ENCODE measurements around the gene KCNJ14.
"Not testable (repeated sequence)": the region's sequence is repeated elsewhere in the genome, so short reads cannot be mapped to it uniquely, and the experiment has no call there.

KCNJ14 gene

DNA sequence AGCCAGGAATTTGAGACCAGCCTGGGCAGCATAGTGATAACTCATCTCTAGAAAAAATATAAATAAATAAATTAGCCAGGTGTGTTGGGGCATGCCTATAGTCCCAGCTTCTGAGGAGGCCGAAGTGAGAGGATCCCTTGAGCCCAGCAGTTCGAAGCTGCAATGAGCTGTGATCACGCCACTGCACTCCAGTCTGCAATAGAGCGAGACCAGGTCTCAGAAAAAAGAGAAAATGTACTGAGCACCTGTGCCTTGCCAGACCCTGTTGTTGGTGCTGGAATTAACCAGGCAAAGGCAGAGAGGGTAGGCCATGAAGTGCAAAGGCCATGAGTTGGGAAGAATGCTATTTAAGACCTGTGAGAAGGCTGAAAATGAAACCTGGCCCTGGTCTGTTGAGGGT lies 16.5 kb downstream of the KCNJ14 start:
- no peak for DNase-seq (ENCODE audit: low read depth)

DNA sequence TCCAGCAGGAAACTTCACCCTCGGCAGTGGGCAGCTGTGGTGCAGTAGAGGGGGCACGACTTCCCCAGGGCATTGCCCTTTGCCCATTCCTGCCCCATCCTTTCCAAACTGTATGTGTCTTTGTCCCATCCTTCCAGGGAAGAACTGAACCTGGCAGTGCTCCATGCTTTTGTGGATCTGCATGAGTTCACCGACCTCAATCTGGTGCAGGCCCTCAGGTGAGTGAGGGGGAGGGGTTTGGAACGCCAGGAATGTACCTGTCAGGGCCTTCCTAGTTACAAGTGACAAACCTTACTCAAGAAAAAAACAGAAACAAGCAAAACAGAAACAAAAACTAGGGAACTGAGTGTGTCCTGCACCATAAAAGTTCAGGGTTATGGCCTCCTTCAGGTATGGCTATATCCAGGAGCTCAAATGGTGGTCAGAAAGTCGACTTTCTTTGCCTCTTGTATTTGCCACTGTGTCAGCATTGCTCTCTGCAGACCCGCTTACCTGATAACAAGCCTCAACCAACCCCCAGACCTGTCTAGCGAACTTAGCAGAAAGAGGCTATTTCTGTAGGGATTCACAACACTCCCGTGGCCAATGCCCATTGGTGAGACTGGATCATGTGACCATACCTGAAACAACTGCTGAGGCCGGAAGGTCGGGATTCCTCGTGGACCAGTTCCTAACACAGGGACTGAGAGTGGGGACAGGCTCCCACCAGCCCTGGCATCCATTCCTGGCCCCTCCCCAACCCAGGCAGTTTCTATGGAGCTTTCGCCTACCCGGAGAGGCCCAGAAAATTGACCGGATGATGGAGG lies 18.0 kb downstream of the KCNJ14 start:
- DNase-seq (ENCODE audit: low read depth), result no peak

DNA sequence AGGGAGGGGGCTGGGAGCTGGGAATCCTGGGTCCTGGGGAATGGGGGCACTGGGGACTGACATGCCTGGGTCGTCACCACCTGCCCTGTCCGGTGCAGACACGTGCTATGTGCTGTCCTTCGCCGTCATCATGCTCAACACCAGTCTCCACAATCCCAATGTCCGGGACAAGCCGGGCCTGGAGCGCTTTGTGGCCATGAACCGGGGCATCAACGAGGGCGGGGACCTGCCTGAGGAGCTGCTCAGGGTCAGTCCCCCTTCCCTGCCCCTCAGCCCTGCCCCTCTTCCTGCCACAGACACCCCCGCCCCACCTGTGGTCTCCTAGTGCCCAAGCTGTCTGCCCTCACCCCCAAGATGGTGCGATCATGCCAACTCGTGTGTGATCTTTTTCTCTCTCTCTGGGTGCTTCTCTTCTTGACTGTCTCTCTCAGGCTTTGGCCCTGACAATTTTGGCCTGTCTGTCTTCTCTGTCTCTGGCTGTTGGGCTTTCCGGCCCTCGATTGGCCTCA lies 18.8 kb downstream of the KCNJ14 start:
- no peak for DNase-seq (ENCODE audit: low read depth)

DNA sequence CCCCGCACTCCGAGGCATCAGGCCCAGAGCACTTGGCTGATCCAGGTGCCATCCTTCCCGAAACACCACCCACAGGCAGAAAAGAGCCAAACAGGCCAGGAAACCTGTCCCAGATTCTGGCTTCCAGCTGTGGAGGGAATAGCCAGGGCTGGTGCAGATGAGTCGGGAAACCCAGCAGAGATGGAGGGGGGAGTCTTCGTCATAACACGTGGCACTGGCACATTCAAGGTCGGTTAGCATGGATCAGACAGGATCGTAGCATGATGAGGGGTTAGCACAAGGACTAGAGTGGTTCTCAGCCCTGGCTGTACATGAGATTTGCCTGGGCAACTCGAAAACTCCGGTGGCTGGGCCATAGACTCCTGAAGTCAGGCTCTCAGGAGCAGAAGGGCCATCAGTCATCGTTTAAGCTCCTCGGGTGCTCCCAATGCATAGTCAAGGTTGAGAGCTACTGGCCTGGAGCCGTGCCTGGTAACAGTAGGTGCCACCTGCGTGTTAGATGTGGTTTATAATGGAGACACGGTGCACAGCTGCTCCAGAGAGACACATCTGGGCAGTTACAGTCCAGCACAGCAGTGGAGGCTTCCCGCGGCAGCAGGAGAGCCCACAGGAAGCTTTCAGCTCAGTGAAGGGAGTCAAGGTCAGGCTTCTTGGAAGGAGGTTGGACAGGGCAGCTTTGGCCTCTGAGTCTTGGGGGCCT lies 20.1 kb downstream of the KCNJ14 start:
- DNase-seq (ENCODE audit: low read depth), result no peak

DNA sequence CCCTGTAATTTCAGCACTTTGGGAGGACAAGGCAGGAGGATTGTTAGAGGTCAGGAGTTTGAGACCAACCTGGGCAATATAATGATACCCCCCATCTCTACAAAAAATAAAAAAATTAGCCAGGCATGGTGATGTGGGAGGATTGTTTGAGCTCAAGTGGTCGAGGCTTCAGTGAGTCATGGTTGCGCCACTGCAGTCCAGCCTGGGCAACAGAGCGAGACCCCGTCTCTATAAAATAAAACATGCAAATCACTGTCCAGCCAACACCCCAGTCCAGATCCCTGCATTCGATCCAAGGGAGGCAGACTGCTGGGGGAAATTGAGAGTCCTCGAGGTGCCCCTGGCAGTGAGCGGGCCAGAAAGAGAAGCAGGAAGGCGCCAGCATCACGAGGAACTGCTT lies 20.8 kb downstream of the KCNJ14 start:
- no peak for DNase-seq (ENCODE audit: low read depth)

DNA sequence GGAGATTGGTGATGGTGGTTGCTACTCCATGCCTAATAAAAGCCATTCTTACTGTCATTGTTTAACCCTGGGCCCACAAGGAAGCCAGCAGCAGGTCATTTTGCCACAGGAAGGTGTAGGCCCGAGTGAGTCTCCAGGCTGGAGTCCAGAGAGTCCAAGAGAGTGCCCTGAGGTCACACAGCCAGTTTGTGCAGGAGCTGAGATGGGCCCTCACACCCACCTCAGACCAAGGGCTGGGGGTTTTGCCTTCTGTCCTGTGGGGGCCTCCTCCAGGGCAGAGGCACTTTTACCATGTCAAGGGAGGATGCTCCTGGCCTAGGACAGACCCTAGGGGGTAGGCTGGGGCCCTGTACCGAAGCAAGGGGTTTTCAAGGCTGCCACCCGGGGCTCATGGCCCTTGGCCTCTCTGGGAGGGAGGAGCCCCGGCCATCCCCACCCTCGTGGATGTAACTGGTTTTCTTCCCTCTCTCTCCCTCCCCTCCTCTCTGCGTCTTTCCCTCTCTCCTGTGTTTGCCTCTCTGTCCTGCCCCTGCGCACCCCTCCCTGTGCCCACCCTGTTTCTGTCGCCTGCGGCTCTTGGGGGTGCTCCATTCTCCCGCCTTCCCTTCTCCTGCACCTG lies 21.8 kb downstream of the KCNJ14 start:
- no peak for DNase-seq (ENCODE audit: low read depth)

DNA sequence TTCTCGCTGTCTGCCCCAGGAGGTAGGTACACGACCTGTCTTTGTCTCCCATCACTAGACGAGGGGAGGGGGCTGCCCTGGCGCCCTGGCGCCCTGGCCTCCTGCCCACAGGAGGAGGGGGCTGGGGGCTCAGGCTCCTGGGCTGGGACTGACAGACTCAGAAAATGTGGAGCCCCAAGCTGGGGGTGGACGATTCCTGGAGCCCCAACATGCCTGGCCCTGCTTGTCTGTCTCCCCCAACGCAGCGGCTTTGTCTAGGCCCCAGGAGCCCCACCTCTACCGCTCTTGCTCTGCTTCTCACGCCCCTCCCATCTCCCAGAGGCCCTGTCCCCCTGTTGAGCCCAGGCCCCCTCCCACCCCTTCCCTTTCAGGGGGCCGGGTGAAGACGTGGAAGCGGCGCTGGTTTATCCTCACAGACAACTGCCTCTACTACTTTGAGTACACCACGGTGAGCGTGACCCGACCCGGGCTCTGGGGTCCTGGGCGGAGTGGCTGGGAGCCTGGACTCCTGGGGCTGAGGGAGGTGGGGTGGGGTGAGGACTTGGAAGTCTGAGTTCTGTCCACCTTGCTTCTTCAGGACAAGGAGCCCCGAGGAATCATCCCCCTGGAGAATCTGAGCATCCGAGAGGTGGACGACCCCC lies 22.4 kb downstream of the KCNJ14 start:
- DNase-seq (ENCODE audit: low read depth), result no peak

DNA sequence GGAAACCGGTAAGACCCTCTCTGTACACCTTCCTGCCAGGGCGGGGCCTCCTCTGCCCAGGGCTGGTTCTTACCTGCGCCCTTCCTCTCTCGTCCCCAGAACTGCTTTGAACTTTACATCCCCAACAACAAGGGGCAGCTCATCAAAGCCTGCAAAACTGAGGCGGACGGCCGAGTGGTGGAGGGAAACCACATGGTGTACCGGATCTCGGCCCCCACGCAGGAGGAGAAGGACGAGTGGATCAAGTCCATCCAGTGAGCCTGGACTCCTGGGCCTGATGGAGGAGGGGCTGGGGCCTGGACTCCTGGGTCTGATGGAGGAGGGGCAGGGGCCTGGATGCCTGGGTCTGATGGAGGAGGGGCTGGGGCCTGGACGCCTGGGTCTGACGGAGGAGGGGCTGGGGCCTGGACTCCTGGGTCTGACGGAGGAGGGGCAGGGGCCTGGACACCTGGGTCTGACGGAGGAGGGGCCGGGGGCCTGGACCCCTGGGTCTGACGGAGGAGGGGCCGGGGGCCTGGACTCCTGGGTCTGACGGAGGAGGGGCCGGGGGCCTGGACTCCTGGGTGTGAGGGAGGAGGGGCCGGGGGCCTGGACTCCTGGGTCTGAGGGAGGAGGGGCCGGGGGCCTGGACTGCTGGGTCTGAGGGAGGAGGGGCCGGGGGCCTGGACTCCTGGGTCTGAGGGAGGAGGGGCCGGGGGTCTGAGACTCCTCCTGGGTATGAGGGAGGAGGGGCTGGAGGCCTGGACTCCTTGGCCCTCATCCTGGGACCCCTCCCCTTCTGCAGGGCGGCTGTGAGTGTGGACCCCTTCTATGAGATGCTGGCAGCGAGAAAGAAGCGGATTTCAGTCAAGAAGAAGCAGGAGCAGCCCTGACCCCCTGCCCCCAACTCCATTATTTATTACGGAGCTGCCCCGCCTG lies 23.2 kb downstream of the KCNJ14 start:
- DNase-seq (ENCODE audit: low read depth), result no peak

DNA sequence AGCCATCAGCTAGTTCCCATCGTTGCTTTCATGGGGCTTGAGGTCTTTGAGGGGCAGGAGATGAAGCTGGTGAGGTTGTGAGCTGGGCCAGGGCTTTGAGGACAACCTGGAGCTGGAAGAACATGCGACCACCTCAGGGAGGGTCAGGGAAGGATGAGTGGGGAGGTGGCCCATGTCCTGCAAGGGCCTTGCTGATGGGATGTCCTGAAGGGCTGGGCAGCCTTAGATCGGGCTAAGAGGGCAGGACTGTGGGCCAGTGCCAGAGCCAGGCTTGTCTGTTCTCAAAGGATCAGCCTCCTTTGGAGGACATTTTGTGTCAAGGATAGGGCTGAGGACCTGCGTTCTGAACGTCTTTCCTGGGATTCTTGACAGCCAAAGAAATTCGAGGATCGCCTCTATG lies 24.3 kb downstream of the KCNJ14 start:
- DNase-seq (ENCODE audit: low read depth), result no peak

DNA sequence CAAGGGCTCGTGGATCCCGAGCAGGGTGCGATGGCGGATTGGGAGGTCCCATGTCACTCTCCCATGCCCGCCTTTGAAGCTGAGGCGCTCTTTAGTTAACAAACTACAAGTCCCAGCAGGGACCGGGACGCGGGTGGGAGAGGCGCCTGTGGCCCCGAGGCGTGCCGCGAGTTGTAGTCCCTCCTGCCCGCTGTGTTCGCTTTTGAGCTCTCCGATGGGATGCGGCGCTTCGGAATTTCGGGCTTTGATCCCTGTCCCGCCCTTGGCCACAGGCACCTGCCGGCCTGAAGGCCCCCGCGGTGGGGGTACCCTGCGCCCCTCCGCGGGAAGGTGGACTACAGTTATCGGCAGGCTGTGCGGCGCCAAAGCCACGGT lies 24.8 kb downstream of the KCNJ14 start:
- DNase-seq (ENCODE audit: low read depth), result peak; percentile 35

DNA sequence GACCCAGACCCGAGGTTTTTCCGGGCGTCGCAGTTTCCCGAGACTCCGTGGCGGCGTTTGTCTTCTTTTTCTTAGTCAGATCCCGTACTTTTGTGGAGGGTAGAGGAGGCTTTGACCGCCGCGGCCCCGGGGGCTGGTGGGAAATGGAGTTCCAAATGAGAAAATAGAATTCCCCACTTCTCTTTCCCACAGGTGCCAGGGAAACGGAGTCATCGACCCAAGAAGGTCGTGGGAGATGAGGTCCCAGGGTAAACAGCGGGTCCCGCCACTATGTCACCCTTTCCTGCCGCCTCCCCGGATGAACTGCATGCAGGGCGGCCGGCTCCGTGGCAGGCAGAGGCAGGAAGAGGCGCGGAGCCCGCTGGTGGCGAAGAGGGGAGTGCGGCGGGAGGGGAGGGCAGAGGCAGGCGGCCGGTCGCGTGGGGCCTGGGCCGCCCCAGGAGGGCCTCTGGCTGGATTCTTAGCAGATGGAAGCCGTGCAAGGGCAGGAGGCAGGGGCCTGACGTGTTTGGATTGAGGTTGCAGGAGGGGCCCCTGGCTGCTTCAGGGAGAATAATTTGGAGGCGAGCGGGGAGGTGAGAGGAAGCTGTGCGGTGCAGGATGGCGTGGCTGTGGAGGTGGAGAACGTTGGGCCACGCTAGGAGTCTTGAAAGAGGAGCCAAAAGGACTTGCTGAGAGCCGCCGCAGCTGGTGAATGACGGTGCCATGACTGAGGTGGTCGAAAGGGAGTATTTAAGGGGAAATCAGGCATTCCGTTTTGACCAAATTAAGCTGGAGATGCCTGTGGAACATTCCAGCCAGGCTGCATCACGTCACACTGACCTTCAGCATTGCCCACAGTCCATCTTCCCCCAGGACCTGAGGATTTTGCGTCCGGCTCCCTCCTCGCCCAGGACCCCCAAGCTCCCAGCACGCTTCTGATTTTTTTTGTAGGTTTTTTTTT lies 25.5 kb downstream of the KCNJ14 start:
- peak; percentile 51 for DNase-seq (ENCODE audit: low read depth)

DNA sequence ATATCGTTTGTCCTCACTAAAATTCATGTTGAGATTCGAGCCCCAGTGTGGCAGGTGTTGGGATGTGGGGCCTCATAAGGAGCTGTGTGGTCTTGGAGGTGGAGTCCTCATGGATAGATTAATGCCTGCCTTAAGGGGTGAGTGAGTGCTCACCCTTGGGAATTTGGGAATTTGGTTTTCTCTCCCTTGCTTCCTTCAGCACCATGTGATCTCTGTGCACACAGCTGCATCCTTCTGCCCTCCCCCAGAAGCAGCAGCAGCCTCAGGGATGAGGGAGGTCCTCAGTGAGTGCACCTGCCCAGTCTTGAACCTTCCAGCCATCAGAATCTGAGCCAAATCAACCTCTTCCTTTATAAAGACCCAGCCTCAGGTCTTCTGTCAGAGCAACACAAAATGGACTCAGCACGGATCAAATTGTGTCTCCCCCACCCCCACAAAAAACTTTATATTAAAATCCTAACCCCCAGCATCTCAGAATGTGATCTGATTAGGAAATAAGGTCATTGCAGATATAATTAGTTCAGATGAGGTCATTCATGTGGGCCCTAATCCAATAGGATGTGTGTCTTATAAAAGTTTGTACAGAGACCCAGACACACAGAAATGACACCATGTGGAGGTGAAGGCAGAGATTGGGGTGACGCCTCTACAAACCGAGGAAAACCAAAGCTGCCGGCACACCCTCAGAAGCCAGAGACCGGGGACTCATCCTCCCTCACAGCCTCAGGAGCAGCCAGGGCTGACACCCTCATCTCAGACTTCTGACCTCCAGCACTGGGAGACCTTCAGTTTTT lies 26.7 kb downstream of the KCNJ14 start:
- no peak for DNase-seq (ENCODE audit: low read depth)

DNA sequence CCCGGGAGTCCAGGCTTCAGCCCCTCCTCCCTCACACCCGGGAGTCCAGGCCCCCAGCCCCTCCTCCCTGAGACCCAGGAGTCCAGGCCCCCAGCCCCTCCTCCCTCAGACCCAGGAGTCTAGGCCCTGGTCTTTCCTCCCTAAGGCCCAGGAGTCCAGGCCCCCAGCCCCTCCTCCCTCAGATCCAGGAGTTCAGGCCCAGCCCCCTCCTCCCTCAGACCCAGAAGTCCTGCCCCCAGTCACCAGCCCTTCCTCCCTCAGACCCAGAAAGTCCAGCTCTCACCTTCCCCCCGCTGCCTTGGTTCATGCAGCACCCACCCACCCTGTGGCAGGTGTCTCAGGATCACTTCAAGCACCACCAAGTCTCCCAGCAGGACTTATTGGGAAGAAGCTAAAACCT lies 27.9 kb downstream of the KCNJ14 start:
- no peak for DNase-seq (ENCODE audit: low read depth)

DNA sequence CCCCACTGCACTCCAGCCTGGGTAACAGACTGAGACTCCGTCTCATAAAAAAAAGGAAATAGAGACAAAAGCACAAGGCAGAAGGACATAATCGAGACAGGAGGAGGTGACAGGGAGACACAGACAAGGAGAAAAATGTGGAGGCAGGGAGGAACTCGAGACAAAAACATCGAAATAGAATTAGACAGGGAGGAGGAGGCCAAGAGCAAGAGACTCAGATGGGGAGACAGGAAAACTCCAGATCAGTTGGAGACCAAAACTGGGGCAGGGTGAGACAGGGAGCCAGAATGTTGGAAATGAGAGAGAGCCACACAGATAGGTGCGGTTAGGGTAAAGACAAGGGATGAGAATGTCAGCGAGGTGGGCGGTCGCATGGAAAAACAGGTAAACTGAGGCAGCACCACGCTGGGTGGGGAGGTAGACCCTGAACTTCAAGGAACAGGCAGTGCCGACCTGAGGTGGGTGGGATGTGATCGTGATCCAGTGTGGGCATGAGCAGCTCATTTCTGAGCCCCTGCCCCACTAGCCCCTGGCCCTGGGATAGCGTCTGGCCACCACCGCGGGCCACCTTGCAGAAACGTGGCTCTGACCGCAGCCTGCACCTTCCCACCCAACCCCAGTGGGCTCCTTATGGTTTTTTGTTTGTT lies 29.0 kb downstream of the KCNJ14 start:
- DNase-seq (ENCODE audit: low read depth), result no peak

DNA sequence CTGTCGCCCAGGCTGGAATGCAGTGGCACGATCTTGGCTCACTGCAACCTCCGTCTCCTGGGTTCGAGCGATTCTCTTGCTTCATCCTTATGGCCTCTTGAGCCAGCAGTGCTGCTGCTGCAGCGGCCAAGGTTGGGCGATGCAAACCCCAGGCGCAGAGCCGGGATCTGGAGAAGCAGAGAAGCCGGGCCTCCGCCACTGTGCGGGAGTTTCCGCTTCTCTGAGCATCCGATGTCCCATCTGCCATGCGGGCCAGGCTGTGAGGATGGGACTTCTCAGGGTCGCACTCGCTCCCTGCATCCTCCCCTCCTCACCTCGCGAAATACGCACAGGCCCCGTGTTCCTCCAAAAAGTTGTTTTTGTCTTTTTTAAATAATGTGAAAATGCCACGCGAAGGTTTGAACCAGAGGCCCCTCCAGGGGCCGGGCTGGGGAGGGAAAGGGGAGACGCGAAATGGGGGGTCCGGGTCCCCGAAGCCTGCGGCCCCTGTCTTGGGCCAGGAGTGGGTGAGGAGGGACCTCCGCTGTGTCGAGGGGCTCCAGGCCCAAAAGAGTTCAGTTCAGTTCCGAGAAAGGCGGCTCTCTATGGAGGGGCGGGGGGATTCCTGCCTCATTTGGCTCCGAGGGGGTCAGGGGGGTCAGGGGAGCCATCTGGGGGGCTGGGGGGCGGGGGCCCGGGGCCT lies 29.7 kb downstream of the KCNJ14 start:
- no peak for DNase-seq (ENCODE audit: low read depth)

DNA sequence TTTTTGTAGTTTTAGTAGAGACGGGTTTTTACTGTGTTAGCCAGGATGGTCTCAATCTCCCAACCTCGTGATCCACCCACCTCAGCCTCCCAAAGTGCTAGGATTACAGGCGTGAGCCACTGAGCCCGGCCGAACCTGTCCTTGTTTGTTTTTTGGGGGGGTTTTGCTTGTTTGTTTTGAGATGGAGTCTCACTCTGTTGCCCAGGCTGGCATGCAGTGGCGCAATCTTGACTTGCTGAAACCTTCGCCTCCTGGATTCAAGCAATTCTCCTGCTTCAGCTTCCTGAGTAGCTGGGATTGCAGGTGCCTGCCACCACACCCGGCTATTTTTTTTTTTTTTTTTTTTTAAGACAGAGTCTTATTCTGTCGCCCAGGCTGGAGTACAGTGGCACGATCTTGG lies 31.3 kb downstream of the KCNJ14 start:
- not testable (repeated sequence) for DNase-seq (ENCODE audit: low read depth)

DNA sequence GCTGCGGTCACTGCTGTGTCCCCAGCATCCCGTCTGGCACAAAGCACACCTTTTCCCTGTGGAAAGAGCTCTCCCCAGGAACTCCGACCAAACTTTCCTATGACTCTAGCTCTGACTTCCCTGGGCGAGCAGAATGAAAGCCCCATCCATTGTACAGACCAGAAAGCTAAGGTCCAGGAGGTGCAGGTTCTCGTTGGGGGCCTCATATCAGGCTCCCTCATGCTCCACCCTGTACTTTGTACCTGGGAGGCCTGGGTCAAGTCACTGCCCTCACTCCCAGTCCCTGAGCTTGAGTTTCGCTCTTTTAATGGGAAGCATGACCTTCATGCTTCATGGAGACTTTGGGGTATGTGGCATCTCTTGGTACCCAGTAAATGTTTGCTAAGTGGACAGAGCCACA lies 32.2 kb downstream of the KCNJ14 start:
- no peak for DNase-seq (ENCODE audit: low read depth)

DNA sequence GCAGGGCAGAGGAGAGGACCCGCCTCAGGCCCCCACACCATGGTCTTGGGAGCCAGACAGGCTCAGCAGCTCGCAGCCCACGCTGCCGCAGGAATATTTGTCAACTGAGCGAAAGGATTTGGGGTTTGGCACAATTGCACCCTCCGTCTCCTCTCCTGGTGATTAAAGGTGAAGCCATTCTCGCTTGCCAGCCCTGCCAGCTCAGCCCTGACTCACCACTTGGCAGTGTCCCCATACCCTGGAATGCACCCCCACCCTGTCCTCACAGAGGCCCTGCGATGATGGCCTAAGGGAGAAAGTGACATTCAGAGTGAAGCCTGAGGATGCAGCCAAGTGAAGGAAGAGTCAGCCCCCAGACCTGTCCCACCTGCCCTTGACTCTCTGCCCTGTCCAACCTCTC lies 32.6 kb downstream of the KCNJ14 start:
- DNase-seq (ENCODE audit: low read depth), result no peak

Data from activated T-cell treated with anti-CD3 and anti-CD28 coated beads for 1 hour (primary cell).